Sigmoid colon (tissue), 3 donors: ENCODE results near the gene MED13L.

Experiments
- CTCF ChIP-seq, 4 experiments: fragments of 450-650 bp in 3 of 4; fragments of 200-600 bp in 1 of 4; IDR thresholded peaks; one replicate each; pipeline ENCODE4 v1.5.1; 2016 to 2019; ENCODE audit warnings: antibody characterized with exemption in 4 of 4, mild to moderate bottlenecking in 3 of 4, moderate library complexity in 2 of 4
- POLR2A ChIP-seq, 2 donors: fragments of 450-650 bp; IDR thresholded peaks; one replicate each; pipeline ENCODE4 v1.6.1; 2016; ENCODE audit warnings: antibody characterized with exemption in 2 of 2, mild to moderate bottlenecking in 2 of 2, moderate library complexity in 2 of 2

DNA sequence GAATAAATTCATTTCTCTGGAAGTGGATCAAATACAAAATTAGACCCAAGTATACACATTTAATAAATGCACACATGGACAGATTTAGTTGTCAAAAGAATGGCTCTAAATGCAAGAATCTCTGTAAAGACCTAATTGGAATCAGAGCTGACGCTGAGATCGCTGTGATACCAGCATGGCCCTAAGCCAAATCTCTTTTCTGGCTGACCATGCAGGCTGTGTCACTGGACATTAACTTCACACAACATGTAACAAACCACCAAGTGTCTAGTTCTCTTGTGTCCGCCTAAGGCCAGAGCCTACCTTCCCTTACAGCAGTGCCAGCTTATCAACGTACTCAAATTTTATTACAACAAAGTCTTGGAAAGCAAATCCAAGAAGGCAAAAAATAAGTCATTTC lies 127.5 kb downstream of the MED13L start:
- no peak for TF ChIP-seq POLR2A (IDR thresholded peaks at IDR 0.05)
- TF ChIP-seq CTCF (IDR thresholded peaks at IDR 0.05): no peak
